Esophagus squamous epithelium (tissue), 5 donors: ENCODE data around the gene CLASRP. TPM values are rescaled to one million over a fixed set of nuclear protein-coding genes. Genes with fewer than 3 reads are reported as not detected.
A peak's percentile ranks its signal among the peaks of the same experiment; 100 is the strongest.

Experiments used
- DNase-seq: peaks from one replicate; lab custom pipeline; 2025; lab: John Stamatoyannopoulos, UW
- H3K27ac ChIP-seq, 4 donors: fragments of 200-600 bp; sonication (generic); one replicate each; pipeline ENCODE4 v1.5.1; 2016 to 2019; ENCODE audit warnings: mild to moderate bottlenecking in 1 of 4
- H3K27me3 ChIP-seq, 4 donors: fragments of 200-600 bp; sonication (generic); 1 replicate in 3 of 4; 2 replicates in 1 of 4; pipeline versions ENCODE4 v1.5.1 to v1.6.0; 2017 to 2021; ENCODE audit warnings: antibody characterized with exemption in 1 of 4
- H3K36me3 ChIP-seq, 3 donors: fragments of 200-600 bp; sonication (generic); one replicate each; pipeline ENCODE4 v1.5.1; 2016 to 2019
- H3K4me1 ChIP-seq, 3 donors: fragments of 200-600 bp; sonication (generic); one replicate each; pipeline ENCODE4 v1.5.1; 2017 to 2019
- H3K4me3 ChIP-seq, 4 donors: fragments of 200-600 bp; sonication (generic); 1 replicate in 3 of 4; 2 replicates in 1 of 4; pipeline ENCODE4 v1.5.1; 2016 to 2019; ENCODE audit warnings: mild to moderate bottlenecking in 2 of 4, moderate library complexity in 1 of 4
- H3K9me3 ChIP-seq, 3 donors: fragments of 200-600 bp; sonication (generic); one replicate each; pipeline ENCODE4 v1.5.1; 2016 to 2019
- POLR2A ChIP-seq, 4 donors: fragments of 450-650 bp; IDR thresholded peaks; one replicate each; pipeline ENCODE4 v1.6.1; 2017; ENCODE audit warnings: antibody characterized with exemption in 4 of 4, mild to moderate bottlenecking in 4 of 4, moderate library complexity in 3 of 4
- WGBS, 2 donors: methylation state at CpG; one replicate each; pipeline ENCODE4 v1.1.5; 2018; 5-methylcytosine and 5-hydroxymethylcytosine counted together
- intact Hi-C: fragments of 100-400 bp; cut with DNase I; formaldehyde crosslinking; loops from one replicate; pipeline ENCODE4 v1.15.0; 2022
- total RNA-seq, 4 donors: library from RNA; depleted of rRNA; stranded (reverse); fragments of >200 nt; gene quantifications; one replicate each; pipeline ENCODE4 v1.1.0, GENCODE V29; 2016
- TF ChIP-seq, protein P1 (sequence below), 6 experiments: fragments of 450-650 bp in 4 of 6; fragments of 200-600 bp in 2 of 6; sonication (generic) in 2 of 6; IDR thresholded peaks; one replicate each; pipeline ENCODE4 v1.5.1; 2016 to 2019; ENCODE audit warnings: antibody characterized with exemption in 6 of 6, mild to moderate bottlenecking in 4 of 6, moderate library complexity in 4 of 6
- donor health status: DM: yes; HTN: yes; CAD: no.

Gene CLASRP
- total RNA-seq, 4 donors from 2014 or later = 46.4 to 122 (median 64.0) TPM

DNA sequence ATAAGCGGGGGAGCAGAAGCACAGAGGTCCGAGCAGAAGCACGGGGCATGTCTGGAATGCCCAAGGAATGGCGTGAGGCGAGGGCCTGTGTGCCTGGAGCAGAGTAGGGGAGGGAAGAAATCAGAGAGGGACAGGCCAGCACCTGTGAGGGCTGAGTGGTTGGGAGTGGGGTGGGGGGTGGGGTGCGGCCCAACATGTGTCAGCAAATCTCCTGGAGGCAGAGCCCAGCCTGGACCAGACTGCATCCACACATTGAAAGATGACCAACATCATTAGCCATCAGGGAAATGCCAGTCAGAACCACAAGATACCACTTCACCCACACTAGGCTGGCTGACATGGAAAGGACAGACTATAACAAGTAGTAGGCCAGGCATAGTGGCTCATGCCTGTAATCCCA lies 11.2 kb downstream of the CLASRP start:
- Histone ChIP-seq H3K27ac (peak overlapping the region in 3 of 4 donors; percentile 19 to 79 (median 55)), H3K4me1 (peaks cover 26 to 79% (median 37%) of the 10 kb centered on the region in 3 donors), H3K9me3 (no peaks in the 10 kb centered on the region), H3K4me3 (no peak overlapping the region), H3K27me3 (no peaks in the 10 kb centered on the region), H3K36me3 (peaks cover 0 to 66% (median 31%) of the 10 kb centered on the region in 3 donors)
- TF ChIP-seq, protein P1, sequence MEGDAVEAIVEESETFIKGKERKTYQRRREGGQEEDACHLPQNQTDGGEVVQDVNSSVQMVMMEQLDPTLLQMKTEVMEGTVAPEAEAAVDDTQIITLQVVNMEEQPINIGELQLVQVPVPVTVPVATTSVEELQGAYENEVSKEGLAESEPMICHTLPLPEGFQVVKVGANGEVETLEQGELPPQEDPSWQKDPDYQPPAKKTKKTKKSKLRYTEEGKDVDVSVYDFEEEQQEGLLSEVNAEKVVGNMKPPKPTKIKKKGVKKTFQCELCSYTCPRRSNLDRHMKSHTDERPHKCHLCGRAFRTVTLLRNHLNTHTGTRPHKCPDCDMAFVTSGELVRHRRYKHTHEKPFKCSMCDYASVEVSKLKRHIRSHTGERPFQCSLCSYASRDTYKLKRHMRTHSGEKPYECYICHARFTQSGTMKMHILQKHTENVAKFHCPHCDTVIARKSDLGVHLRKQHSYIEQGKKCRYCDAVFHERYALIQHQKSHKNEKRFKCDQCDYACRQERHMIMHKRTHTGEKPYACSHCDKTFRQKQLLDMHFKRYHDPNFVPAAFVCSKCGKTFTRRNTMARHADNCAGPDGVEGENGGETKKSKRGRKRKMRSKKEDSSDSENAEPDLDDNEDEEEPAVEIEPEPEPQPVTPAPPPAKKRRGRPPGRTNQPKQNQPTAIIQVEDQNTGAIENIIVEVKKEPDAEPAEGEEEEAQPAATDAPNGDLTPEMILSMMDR (IDR thresholded peaks at IDR 0.05) = no peak
- no peak for TF ChIP-seq POLR2A (IDR thresholded peaks at IDR 0.05)
- intact Hi-C loops = no loop called here
- no peak for DNase-seq
- 57 to 66% methylated on average over 6 of the region's 6 CpGs for WGBS, 2 donors

DNA sequence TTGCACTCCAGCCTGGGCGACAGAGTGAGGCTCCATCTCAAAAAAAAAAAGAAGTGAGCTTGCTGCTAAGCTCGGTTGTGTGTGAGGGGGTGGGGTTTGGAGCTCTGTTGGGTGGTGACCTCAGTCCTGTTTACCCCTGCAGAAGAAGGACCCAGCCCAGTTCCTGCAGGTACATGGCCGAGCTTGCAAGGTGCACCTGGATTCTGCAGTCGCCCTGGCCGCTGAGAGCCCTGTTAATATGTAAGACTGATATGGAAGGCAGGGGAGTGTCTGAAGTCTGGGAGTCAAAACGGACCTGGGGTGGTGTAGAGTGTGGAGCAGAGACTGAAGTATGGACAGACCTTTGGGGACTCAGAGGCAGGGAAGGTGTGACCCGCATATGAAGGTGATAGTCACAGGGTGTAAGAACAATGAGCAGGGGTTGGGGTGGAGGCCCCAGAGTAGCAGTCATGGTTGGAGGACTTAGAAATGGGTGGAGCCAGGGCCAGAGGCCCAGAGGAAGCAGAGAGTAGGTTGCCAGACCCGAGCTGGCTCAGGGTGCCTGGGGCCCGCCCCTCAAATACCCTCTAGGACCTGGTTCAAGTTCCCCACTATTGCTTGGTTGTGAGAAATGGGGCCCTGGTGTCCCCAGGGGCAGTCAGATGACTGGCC lies 13.2 kb downstream of the CLASRP start:
- DNase-seq = no peak
- Histone ChIP-seq H3K4me3 (no peak overlapping the region), H3K9me3 (no peaks in the 10 kb centered on the region), H3K27ac (peak overlapping the region; percentile 63 to 79 (median 69)), H3K4me1 (peaks cover 15 to 58% (median 33%) of the 10 kb centered on the region in 3 donors), H3K27me3 (no peaks in the 10 kb centered on the region), H3K36me3 (peaks cover 8 to 66% (median 43%) of the 10 kb centered on the region in 3 donors)
- intact Hi-C loops = no loop called here
- TF ChIP-seq, protein P1 (IDR thresholded peaks at IDR 0.05) = no peak
- TF ChIP-seq POLR2A (IDR thresholded peaks at IDR 0.05) = no peak
- WGBS, 2 donors = 30 to 32% methylated on average over 7 to 8 of the region's 9 CpGs

- WGBS, 2 donors = 88 to 92% methylated on average over 5 to 6 of the region's 8 CpGs
- intact Hi-C loops = no loop called here
Measured at GRCh38 chr19:45056831-45057230, 18.0 kb downstream of the CLASRP start.

GRCh38 chr19:45057444-45057843 lies 18.6 kb downstream of the CLASRP start:
- Histone ChIP-seq H3K27me3 (no peaks in the 10 kb centered on the region), H3K27ac (no peak overlapping the region), H3K9me3 (no peaks in the 10 kb centered on the region), H3K4me1 (peaks cover under 1 to 13% (median under 1%) of the 10 kb centered on the region in 3 donors), H3K4me3 (no peak overlapping the region), H3K36me3 (peaks cover 47 to 100% (median 84%) of the 10 kb centered on the region in 3 donors)
- DNase-seq = no peak
- WGBS, 2 donors = 60 to 92% methylated on average over 2 to 5 of the region's 9 CpGs
- intact Hi-C loops = no loop called here
- TF ChIP-seq, protein P1 (IDR thresholded peaks at IDR 0.05) = no peak
- TF ChIP-seq POLR2A (IDR thresholded peaks at IDR 0.05) = no peak

More at GRCh38 chr19:45056831-45057230, 18.0 kb downstream of the CLASRP start:
- Histone ChIP-seq H3K9me3 (no peaks in the 10 kb centered on the region), H3K27me3 (no peaks in the 10 kb centered on the region), H3K27ac (no peak overlapping the region), H3K4me1 (peaks cover 6 to 19% (median 7%) of the 10 kb centered on the region in 3 donors), H3K4me3 (no peak overlapping the region), H3K36me3 (peaks cover 45 to 100% (median 83%) of the 10 kb centered on the region in 3 donors)
- no peak for DNase-seq
- no peak for TF ChIP-seq POLR2A (IDR thresholded peaks at IDR 0.05)
- TF ChIP-seq, protein P1 (IDR thresholded peaks at IDR 0.05) = no peak

- WGBS, 2 donors = 83 to 86% methylated on average over 14 of the region's 14 CpGs
- Histone ChIP-seq H3K9me3 (no peaks in the 10 kb centered on the region), H3K27me3 (no peaks in the 10 kb centered on the region), H3K27ac (no peak overlapping the region), H3K4me1 (peaks cover 0 to 9% (median 0%) of the 10 kb centered on the region in 3 donors), H3K36me3 (peaks cover 53 to 99% (median 91%) of the 10 kb centered on the region in 3 donors), H3K4me3 (no peak overlapping the region)
- TF ChIP-seq, protein P1 (IDR thresholded peaks at IDR 0.05) = no peak
- TF ChIP-seq POLR2A (IDR thresholded peaks at IDR 0.05) = no peak
- intact Hi-C loops = no loop called here
- no peak for DNase-seq
Measured at GRCh38 chr19:45058622-45059159, 19.8 kb downstream of the CLASRP start.
